ENCODE results near the gene MYO18A.

DNA sequence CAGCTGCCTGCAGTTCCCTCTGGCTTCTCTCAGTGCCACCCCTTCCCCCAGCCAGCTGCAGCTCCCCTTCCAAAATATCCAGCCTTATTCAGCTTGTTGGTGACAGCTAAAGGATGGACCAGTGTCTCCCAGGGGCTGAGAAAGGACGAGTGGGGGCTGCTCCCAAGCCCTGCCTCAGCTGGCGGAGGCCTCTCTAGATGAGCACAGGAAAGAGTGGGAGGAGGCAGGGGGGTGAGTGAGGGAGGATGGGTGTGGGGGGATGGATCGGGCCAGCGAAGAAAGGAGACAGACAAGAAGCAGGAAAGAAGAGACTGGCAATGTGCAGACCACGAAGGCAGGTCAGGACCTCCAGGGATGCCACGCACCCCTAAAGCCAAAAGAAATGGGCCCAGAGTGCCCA, 119.7 kb downstream of the MYO18A start:
- TF ChIP-seq, protein P1, sequence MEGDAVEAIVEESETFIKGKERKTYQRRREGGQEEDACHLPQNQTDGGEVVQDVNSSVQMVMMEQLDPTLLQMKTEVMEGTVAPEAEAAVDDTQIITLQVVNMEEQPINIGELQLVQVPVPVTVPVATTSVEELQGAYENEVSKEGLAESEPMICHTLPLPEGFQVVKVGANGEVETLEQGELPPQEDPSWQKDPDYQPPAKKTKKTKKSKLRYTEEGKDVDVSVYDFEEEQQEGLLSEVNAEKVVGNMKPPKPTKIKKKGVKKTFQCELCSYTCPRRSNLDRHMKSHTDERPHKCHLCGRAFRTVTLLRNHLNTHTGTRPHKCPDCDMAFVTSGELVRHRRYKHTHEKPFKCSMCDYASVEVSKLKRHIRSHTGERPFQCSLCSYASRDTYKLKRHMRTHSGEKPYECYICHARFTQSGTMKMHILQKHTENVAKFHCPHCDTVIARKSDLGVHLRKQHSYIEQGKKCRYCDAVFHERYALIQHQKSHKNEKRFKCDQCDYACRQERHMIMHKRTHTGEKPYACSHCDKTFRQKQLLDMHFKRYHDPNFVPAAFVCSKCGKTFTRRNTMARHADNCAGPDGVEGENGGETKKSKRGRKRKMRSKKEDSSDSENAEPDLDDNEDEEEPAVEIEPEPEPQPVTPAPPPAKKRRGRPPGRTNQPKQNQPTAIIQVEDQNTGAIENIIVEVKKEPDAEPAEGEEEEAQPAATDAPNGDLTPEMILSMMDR (IDR thresholded peaks at IDR 0.05): no peak
- TF ChIP-seq POLR2A (IDR thresholded peaks at IDR 0.05): no peak
